GM18870 (cell line): ENCODE data around the gene TBC1D1.

Experiments used
- ATAC-seq: cut with Tn5 transposase; IDR thresholded peaks from one replicate; pipeline ENCODE4 v1.9.1; 2021; ENCODE audit warnings: moderate library complexity; ENCODE audit not compliant: unreplicated experiment

Gene TBC1D1, protein sequence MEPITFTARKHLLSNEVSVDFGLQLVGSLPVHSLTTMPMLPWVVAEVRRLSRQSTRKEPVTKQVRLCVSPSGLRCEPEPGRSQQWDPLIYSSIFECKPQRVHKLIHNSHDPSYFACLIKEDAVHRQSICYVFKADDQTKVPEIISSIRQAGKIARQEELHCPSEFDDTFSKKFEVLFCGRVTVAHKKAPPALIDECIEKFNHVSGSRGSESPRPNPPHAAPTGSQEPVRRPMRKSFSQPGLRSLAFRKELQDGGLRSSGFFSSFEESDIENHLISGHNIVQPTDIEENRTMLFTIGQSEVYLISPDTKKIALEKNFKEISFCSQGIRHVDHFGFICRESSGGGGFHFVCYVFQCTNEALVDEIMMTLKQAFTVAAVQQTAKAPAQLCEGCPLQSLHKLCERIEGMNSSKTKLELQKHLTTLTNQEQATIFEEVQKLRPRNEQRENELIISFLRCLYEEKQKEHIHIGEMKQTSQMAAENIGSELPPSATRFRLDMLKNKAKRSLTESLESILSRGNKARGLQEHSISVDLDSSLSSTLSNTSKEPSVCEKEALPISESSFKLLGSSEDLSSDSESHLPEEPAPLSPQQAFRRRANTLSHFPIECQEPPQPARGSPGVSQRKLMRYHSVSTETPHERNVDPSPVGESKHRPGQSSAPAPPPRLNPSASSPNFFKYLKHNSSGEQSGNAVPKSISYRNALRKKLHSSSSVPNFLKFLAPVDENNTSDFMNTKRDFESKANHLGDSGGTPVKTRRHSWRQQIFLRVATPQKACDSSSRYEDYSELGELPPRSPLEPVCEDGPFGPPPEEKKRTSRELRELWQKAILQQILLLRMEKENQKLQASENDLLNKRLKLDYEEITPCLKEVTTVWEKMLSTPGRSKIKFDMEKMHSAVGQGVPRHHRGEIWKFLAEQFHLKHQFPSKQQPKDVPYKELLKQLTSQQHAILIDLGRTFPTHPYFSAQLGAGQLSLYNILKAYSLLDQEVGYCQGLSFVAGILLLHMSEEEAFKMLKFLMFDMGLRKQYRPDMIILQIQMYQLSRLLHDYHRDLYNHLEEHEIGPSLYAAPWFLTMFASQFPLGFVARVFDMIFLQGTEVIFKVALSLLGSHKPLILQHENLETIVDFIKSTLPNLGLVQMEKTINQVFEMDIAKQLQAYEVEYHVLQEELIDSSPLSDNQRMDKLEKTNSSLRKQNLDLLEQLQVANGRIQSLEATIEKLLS (N-terminal part only)

DNA sequence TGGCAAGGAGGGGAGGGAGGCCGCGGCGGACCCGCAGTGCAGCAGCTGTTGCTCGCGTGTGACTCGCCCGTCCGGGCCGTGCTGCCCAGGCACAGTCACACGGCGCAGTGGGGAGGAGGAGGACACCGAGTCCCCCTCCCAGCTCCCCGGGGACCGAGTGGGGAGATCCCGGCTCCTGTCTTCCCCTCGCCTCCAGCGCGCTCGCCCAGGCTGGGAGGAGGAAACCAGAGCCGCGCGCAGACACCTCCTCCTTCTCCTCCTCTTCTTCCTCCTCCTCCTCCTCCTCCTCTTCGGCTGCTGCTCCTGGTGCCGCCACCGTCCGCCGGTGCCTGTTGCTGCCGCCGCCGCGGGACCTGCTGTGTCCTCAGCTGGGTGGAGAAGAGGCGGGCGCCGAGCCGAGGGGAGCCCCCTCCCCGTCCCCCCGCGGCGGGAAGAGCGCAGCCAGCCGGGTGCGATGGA, at the start of gene TBC1D1:
Gene TBC1D1 (plus strand): TSS at position 284 of the 459 bp plus-strand sequence. CDS start 11,012 bp downstream, outside the sequence.
- ATAC-seq = no peak

DNA sequence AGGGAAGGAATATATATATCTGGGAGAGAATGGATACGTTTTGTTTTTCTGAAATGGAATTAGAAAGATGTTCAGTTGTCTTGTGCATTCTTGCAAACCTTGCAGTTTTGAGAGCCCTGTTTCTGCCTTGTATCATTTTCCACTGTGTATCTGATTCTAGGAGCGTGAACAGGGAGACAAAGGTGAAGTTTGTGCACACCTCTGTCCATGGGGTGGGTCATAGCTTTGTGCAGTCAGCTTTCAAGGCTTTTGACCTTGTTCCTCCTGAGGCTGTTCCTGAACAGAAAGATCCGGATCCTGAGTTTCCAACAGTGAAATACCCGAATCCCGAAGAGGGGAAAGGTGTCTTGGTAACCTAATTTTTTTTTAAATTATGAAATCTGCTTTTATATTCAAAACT, 46.7 kb upstream of the TBC1D1 start:
- ATAC-seq = no peak

DNA sequence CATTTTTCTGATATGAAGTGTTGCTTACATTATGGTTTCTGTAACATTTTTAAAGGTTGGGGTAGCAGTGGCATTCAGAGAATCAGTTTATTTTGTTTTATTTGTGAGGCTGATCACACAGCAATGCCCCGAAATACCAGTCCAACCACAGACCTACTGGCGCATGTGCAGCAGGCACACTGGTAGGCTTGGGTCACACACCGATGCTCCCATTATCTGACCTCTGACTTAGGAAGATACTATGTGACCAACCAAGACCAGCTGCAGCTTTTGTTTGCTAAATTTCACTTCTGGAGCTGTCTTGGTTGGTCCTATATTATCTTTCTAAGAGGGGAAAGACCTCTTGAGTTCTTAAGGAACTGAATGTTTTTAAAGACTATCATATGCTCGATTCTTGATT, 45.7 kb upstream of the TBC1D1 start:
- ATAC-seq = no peak

DNA sequence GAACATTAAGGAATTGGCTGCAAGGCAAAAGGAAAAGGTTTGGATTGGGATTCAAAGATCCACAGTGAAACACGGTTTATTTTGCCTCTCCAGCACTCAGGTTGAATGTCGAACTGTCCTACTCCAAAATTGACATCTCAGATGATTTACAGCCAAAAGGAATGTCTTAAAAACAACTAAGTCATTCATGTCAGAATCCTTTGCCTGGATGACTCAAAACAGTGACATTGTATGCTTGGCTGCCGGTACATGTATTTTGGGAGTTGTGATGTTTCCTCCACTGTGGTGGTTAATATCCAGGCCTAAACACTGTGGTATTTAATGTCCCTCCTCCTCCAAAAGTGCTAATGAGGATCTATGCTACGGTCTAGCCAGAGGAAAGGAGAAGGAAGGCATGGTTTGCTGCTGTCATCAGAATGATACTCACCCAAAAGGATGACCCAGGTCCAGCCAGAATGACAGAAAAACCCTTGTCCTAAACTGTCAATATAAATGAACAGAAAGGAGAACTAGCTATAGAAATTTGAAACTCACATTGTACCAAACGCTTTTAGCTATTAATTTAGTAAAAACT, 43.5 kb upstream of the TBC1D1 start:
- no peak for ATAC-seq

DNA sequence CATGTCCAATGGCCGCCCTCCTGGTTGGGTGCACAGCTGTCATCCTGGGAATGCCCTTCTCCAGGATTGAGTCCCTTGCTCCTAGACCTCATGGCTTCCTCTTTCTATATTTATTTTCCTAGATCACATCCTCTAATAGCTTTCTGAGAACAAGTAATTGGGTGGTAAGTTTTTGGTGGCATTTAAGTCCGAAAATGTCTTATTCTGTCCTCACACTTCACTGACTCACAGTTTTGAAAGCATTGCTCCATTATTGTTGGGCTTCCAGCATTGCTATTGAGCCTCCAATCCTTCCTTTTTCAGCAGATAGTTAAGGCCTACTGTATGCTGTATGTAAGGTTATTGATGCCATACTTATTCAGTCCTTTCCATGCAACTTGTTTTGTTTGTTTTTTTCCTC, 38.5 kb upstream of the TBC1D1 start:
- ATAC-seq = no peak

DNA sequence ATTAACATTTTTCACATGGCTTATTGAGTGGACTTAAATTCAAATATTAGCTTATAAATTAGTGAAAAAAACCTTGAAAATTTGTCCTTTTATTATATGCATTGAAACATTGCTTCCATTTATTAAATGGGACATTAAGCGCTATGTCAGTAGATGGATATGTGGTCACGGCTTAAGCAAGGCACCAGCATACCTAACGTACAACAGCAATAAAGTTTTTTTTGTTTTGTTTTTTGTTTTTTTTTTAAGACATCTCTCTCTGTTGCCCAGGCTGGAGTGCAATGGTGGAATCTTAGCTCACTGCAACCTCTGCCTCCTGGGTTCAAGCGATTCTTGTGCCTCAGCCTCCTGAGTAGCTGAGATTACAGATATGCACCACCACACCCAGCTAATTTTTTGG, 32.8 kb upstream of the TBC1D1 start:
- no peak for ATAC-seq

DNA sequence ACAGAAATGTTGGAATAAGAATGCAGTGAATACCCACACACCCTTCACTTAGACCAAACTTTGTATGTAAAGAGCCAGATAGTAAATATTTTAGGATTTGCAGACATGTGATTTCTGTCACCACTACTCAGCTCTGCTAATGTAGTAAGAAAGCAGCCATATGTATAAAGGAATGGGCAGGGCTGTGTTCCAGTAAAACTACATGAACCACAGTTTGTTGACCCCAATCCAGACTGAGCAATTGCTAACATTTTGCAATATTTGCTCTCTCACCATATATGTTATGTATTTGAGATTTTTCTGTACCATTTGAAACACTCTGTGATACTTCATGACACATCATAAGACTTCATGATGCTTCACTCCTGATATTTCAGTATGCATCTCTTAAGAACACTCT, 32.0 kb upstream of the TBC1D1 start:
- no peak for ATAC-seq

DNA sequence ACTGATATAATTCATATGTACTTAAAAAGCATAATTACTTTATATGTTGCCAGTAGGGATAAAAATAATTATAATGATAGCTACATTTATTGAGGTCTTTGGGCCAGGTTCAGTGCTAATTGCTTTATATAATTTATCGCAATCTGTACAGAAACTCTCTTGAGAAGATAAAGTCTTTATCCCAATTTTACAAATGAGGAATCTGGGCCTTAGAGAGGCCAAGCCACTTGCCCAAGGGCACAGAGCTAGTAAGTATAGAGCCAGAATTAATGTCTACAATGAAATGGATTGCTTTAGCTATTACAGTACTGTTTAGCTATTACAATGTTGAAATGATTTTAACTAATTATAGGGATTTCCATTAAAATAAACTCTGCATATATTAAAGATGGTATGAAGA, 30.6 kb upstream of the TBC1D1 start:
- ATAC-seq = no peak

DNA sequence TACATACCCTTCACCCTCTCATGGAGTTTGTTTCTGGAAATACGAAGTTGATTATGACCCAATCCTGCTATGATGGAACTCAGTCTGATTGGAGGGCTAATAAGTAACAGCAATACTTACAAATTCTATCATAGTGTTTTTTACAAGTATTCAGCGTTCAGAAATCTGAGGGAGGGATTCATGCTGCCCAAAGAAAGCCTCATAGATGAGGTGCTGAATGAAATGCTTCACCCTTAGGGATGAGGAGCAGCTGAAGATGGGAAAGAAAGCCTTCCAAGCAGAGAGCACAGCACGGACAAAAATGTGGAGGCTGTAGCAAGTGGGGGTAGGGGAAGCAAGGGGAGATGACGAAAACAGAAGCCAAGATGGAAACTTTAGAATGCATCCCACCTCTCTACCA, 27.9 kb upstream of the TBC1D1 start:
- no peak for ATAC-seq

DNA sequence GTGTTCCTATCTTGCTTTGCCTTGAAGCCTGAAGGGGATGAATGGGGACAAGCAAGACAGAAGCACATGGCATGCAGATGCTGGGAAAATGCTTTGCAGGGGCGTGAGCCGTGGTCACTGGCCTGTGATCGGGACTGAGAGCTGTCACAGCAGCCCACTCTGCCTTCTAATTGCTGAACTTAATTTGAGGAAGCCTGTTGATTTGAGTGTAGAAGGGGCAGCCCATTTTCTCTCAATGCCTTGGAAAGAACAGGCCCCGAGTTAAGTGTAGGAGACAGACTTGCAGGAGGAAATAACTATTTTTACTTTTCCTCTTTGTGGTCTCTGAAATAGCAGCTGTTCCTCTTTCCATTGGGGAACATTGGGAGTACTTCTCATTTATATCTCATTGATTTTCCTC, 26.1 kb upstream of the TBC1D1 start:
- no peak for ATAC-seq

DNA sequence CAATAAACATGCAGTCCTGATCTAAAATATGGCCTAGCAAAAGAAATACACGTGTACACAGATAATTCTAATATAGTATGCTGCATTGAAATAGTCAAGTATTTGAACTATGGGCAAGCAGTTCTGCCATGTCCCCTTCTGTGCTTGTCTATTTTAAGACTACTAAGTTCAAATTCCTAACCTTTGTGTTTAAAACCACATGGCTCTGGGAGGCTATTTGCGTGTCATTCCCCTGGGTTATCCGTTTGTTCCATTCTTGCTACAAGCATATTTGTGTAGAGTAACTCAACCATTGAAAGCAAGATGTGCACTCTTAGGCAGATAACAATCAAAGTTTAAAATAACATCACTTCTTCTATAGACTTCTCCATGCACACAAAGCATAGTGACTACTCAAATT, 25.4 kb upstream of the TBC1D1 start:
- ATAC-seq = no peak

DNA sequence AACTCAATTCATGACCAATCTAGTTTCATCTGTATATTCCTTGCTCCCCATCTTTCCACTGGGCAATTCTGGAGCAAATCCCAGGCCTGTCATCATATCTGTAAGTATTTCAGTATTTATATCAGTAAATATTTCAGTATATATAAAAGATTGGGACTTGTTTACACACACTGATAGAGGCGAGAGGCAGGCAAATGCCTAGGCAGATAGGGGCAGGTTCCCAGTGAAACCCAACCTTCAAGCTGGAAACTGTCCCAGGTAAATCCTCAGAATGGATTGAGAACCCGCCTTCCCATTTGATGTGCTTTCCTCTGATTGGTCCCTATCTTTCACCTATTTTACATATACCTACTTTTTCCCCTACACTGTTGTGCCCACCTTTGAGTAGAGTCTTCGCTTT, 23.8 kb upstream of the TBC1D1 start:
- ATAC-seq = no peak

DNA sequence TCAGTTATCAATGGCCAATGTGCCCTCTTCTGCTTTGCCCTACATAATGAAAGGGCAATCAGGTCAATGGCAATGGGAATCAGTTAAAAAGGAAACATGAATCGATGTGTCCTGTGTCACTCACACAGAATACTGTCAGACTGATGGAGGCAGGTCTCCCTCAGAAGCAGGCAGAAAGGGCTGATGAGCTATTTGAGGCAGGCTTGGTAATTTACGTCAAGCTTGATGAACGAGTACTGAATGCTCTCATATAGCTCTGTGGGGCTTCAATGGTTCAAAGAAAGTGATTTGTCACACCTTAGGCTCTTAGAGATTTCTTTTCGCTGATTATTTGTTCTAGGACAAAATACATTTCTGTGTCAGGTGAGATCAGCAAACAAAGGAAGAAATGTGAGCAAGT, 22.6 kb upstream of the TBC1D1 start:
- ATAC-seq = no peak

DNA sequence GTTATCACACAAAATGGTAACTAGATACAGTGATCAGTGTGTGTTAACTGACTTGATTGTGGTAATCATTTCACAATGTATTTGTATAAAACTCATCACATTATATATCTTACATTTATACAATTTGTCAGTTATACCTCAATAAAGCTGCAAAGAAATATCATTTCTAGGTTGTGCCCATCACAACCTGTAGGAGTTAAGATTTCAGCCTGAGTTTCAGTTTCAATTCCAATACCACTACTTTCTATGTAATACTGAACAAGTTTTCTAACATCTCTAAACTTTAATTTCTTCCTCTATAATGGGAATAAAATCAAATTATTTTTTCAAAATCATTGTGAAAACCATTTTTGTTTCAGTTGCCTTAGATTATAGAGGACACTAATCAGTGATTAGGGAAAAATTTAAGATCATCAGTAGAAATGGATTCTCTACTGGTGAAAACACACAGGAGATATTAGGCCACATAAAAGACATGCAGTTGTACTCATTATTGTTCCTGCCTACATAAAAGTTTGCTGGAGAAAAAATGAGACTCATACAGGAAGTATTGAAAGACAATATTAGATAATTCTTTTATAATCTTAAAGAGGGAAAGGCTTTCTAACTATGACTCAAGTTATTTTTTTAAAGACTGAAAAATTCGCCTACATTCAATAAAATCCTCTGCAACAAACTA, 18.4 kb upstream of the TBC1D1 start:
- ATAC-seq = peak; percentile 65

DNA sequence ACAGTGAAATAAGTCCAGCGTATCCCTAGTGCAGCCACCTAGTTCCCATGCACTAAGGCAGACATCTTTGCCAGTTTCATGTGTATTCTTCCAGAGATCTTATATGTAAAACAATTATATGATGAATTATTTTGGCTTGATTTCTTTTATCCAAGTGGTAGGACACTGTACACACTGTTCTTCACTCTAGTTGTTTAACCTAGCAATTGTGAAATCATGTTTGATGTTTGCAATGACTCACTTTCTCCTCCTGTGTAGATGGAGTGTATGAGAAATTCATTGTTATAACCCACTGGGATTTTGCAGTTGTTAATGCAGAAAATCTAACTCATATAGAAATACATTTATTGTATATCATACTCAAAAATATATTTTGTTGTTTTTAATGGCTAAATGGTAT, 17.5 kb upstream of the TBC1D1 start:
- no peak for ATAC-seq

DNA sequence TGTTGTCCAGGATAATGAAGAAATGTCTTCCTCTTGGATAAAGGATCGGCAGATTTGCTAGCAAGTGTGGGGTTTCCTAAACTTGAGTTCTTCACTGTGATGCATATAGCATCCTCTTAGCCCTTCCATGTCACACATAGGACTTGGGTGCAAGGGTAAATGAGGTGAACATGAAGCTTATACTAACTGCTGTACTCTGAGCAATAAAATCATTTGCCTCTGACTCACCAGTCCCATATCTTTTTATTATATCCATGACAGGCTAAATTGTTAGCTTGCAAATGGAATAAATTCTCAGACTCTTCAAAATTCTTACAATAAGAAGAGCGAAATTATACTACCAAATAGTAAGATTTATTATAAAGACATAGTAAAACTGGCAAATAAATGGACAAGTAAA, 14.7 kb upstream of the TBC1D1 start:
- no peak for ATAC-seq

DNA sequence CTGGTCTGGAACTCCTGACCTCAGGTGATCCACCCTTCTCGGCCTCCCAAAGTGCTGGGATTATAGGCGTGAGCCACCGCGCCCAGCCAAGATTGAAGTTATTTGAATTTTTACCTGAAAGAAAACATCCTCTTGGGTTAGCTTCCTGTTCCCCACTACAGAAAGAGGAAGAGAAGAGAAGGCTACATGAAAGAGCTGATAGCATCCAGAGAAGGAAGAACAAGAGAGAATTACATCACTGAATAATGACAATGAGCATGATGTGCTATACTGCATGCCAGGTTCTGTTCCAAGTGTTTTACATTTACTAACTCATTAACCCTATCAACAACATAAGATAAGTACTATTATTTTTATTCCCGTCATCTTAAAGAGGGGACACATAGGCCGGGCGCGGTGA, 11.5 kb upstream of the TBC1D1 start:
- ATAC-seq = no peak

DNA sequence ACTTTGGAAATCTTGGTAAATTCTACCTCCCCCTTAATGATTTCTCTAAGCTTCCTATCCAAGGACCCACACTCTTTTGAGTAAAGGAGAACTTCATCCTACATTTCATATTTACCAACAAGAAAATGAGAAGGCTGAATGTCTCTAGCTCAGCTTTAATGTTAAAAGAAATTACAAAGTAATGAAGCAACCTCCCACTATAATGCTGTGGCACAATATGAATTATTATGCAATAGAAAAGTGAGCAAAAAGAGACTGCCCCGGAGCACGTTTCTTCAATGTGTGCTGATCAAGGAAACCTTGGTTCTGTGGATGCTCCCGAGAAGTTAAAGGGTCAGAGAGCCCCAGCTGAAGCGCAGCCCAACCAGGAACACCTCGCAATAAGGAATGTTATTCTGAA, 9.1 kb upstream of the TBC1D1 start:
- no peak for ATAC-seq

DNA sequence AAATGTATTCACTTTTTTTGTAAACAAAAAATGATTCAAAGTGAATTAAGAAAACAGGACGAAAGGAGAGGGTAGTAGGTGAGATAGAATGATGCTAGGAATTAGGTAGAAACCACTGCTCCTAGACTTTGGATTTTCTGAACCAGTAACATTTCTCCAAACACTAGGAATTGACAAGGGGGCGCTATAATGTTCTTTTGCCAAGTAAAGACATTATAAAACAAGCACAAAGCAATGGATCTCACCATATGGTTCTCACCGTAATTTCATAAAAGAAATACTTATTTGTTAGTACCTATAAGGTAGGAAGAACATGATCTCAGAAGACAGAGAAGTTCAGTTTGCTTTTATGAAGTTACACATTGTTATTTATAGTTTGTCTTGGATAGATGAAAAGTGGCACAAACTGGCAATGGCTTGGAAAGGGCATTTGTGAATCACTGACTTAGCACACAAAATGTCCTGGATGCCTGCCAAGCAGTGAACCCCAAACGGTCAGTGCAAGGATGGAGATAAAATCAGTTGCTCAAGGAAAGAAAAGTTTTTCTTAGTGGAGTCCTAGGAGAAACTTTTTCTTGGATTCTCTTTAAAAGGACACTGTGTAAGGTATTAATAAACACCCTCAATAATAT, 8.1 kb upstream of the TBC1D1 start:
- ATAC-seq = no peak
